Mucosa of descending colon (tissue), 3 donors: ENCODE results near the gene RAG1. TPM values are rescaled to one million over a fixed set of nuclear protein-coding genes. Genes with fewer than 3 reads are reported as not detected.

Experiments used
- ATAC-seq: fragments of 200-7000 bp; cut with Tn5 transposase; one replicate; pipeline ENCODE4 v1.9.1; 2020; ENCODE audit warnings: mild to moderate bottlenecking, moderate library complexity
- DNase-seq, 3 donors: peaks; one replicate each; pipeline ENCODE4 v3.0.0-alpha.2; 2020
- H3K36me3 ChIP-seq: fragments of 200-600 bp; one replicate; pipeline ENCODE4 v1.8.0; 2021; ENCODE audit warnings: low read depth, mild to moderate bottlenecking
- H3K4me1 ChIP-seq: fragments of 200-600 bp; one replicate; pipeline ENCODE4 v1.8.0; 2021; ENCODE audit warnings: low read depth, mild to moderate bottlenecking
- H3K4me3 ChIP-seq: fragments of 200-600 bp; one replicate; pipeline ENCODE4 v1.8.0; 2021; ENCODE audit warnings: mild to moderate bottlenecking
- H3K9me3 ChIP-seq: fragments of 200-600 bp; one replicate; pipeline ENCODE4 v1.8.0; 2021; ENCODE audit warnings: mild to moderate bottlenecking
- CTCF ChIP-seq: fragments of 200-600 bp; IDR thresholded peaks from one replicate; pipeline ENCODE4 v1.8.0; 2022; ENCODE audit warnings: antibody characterized with exemption, mild to moderate bottlenecking
- intact Hi-C, 2 donors: fragments of 100-400 bp; cut with DNase I in 1 of 2; cut with micrococcal nuclease in 1 of 2; formaldehyde crosslinking; loops; one replicate each; pipeline versions ENCODE4 v1.11.0 to v1.11.1; 2022; cut with DNase I, micrococcal nuclease
- total RNA-seq, 3 donors: library from RNA; stranded (reverse); fragmentation: NEBNext Ultra II Directional in 2 of 3; extraction: Animal tissue kit (Norgen Biotek cat#: 25700) in 2 of 3; gene quantifications; one replicate each; pipeline versions ENCODE4 v1.2.1 to v1.2.4, GENCODE V29; 2021 to 2023
- donor health status: DM: no; HTN: no; CAD: no; lungs with moderate emphysema.
- donor health status: DM: no; HTN: no; CAD: no.
- donor health status: DM: no; HTN: yes; CAD: no.

The RAG1 gene
- total RNA-seq, 3 donors from 2014 or later, result 1.5 to 1.9 (median 1.9) TPM

DNA sequence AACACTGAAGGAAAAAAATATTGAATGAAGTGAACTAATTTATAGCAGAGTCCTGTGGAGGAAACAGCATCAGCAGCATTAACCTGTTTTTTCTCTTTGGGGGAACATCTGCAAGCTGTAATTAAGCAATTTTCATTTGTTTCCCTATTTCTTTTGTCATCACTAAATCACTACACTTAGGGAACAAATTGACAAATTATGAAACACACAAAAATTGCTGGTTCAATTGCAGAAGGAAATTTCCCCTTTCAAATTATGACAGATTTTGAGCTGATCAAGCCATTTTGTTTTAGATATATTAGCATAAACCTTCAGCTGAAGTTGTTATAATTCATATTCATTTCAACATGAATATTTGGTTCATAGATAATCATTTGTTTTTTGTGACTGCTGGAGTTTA is 52.4 kb downstream of the RAG1 start:
- H3K4me3 ChIP-seq, result no peak overlapping the region
- no peaks in the 10 kb centered on the region for H3K9me3 ChIP-seq
- intact Hi-C loops, result no loop called here
- no peaks in the 10 kb centered on the region for H3K4me1 ChIP-seq
- no peak for TF ChIP-seq CTCF
- ATAC-seq, result no peak
- no peak for DNase-seq
- H3K36me3 ChIP-seq, result no peaks in the 10 kb centered on the region

DNA sequence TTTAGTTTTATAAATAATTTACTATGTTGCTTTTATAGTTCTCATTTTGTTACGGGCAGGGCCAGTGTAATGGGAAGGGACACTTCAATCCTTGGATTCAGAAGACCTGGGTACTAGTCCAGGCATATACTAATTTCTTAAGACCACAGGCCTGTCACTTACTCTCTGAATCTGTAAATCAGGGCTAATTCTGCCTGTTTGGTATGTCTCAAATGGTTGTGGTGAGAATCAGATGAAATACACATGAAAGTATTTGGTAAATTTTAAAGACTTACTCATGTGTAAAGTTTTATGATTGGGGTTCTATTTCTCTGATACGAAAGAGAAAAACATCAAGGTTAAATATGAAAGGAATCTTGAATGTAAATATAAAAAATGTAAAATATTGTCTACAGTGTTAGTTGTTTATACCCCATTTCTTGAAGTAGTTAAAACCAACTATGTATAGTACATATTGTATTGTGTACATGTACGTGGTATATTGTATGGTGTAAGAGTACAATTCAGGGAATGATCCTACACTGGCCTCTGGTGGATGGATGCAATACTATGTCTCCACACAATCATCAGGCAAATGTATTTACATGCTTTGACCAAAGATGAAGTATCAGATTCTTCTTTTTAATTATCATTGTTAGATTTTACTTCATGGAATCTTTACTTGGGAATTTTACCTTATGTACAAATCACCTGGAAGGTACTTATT is 54.8 kb downstream of the RAG1 start:
- ATAC-seq, result peak; percentile 55
- TF ChIP-seq CTCF, result no peak
- H3K4me3 ChIP-seq, result no peak overlapping the region
- no peaks in the 10 kb centered on the region for H3K9me3 ChIP-seq
- no peaks in the 10 kb centered on the region for H3K36me3 ChIP-seq
- DNase-seq, result peak in 1 of 3 donors; percentile 8
- intact Hi-C loops, result no loop called here
- H3K4me1 ChIP-seq, result no peaks in the 10 kb centered on the region

DNA sequence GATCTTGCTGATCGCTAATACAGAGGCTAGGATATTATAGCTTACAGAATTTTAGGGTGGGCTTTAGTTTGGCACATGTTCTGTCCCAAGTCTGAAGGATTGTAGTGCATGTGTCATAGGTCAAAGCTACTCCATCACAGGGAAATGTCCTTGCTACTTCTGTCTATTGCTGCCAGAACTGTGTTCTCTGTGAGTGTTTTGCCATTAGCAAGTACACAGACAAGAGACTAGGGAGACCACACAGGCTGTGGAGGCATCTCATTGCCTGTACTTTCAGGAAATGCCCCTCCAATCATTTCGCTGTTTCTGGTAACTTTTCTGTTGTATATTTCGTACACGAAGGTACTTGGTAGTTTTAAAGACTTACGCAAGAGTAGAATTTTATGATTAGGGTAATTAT is 55.7 kb downstream of the RAG1 start:
- intact Hi-C loops, result no loop called here
- Histone ChIP-seq H3K4me3 (no peak overlapping the region), H3K9me3 (no peaks in the 10 kb centered on the region), H3K4me1 (no peaks in the 10 kb centered on the region), H3K36me3 (no peaks in the 10 kb centered on the region)
- ATAC-seq (no peak), DNase-seq (no peak)
- TF ChIP-seq CTCF, result no peak

- ATAC-seq (no peak), DNase-seq (no peak)
- Histone ChIP-seq H3K36me3 (no peaks in the 10 kb centered on the region), H3K9me3 (no peaks in the 10 kb centered on the region), H3K4me1 (no peaks in the 10 kb centered on the region), H3K4me3 (no peak overlapping the region)
- no peak for TF ChIP-seq CTCF
- intact Hi-C loops, result no loop called here
Observed at GRCh38 chr11:36627006-36627405, 59.2 kb downstream of the RAG1 start.

- intact Hi-C loops, result no loop called here
- no peak for DNase-seq
- no peak for TF ChIP-seq CTCF
- H3K36me3 ChIP-seq, result no peaks in the 10 kb centered on the region
- H3K9me3 ChIP-seq, result no peaks in the 10 kb centered on the region
- H3K4me3 ChIP-seq, result no peak overlapping the region
- no peaks in the 10 kb centered on the region for H3K4me1 ChIP-seq
- ATAC-seq, result no peak
Observed at GRCh38 chr11:36627471-36627870, 59.7 kb downstream of the RAG1 start.

- no peak for TF ChIP-seq CTCF
- H3K4me3 ChIP-seq, result no peak overlapping the region
- no peaks in the 10 kb centered on the region for H3K4me1 ChIP-seq
- no peak for ATAC-seq
- intact Hi-C loops, result no loop called here
- no peak for DNase-seq
- no peaks in the 10 kb centered on the region for H3K9me3 ChIP-seq
- H3K36me3 ChIP-seq, result no peaks in the 10 kb centered on the region
Observed at GRCh38 chr11:36628141-36628540, 60.3 kb downstream of the RAG1 start.
